ENCODE data around the gene MLLT1.

The MLLT1 gene

GRCh38 chr19:6210721-6211600 is 68.8 kb downstream of the MLLT1 start:
- H3K36me3 ChIP-seq, result peaks cover 42% of the 10 kb centered on the region
- DNase-seq, result no peak
- H3K27me3 ChIP-seq, result no peaks in the 10 kb centered on the region
- no peaks in the 10 kb centered on the region for H3K9me3 ChIP-seq
- no peaks in the 10 kb centered on the region; the same call in 1 of the 2 replicates for H3K4me1 ChIP-seq
- TF ChIP-seq, protein P1, sequence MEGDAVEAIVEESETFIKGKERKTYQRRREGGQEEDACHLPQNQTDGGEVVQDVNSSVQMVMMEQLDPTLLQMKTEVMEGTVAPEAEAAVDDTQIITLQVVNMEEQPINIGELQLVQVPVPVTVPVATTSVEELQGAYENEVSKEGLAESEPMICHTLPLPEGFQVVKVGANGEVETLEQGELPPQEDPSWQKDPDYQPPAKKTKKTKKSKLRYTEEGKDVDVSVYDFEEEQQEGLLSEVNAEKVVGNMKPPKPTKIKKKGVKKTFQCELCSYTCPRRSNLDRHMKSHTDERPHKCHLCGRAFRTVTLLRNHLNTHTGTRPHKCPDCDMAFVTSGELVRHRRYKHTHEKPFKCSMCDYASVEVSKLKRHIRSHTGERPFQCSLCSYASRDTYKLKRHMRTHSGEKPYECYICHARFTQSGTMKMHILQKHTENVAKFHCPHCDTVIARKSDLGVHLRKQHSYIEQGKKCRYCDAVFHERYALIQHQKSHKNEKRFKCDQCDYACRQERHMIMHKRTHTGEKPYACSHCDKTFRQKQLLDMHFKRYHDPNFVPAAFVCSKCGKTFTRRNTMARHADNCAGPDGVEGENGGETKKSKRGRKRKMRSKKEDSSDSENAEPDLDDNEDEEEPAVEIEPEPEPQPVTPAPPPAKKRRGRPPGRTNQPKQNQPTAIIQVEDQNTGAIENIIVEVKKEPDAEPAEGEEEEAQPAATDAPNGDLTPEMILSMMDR (IDR thresholded peaks at IDR 0.05; ENCODE audit: low read depth, low read length), result no peak
- no peak overlapping the region for H3K4me3 ChIP-seq (ENCODE audit: low read depth, low read length)

- no peak for DNase-seq
- H3K36me3 ChIP-seq, result peaks cover 33% of the 10 kb centered on the region
- H3K4me3 ChIP-seq (ENCODE audit: low read depth, low read length), result no peak overlapping the region
- H3K27me3 ChIP-seq, result no peaks in the 10 kb centered on the region
- TF ChIP-seq, protein P1 (IDR thresholded peaks at IDR 0.05; ENCODE audit: low read depth, low read length), result no peak
- no peaks in the 10 kb centered on the region for H3K9me3 ChIP-seq
- no peaks in the 10 kb centered on the region for H3K4me1 ChIP-seq
These were observed 69.7 kb downstream of the MLLT1 start for GRCh38 chr19:6210091-6210490.

DNA sequence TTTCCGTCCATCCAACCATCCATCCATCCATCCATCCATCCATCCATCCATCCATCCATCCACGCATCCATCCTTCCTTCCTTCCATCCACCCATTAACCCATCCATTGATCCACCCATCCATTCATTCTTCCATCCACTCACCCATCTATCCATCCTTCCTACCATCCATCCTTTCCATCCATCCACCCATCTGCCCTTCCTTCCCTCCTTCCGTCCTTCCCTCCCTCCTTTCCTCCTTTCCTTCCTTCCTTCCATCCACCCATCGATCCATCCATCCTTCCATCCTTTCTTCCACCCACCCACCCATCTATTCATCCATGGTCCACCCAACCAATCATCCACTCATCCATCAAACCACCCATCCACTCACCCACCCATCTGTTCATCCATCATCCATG is 70.1 kb downstream of the MLLT1 start:
- no peaks in the 10 kb centered on the region for H3K27me3 ChIP-seq
- H3K4me1 ChIP-seq, result no peaks in the 10 kb centered on the region
- no peak overlapping the region for H3K4me3 ChIP-seq (ENCODE audit: low read depth, low read length)
- H3K9me3 ChIP-seq, result no peaks in the 10 kb centered on the region
- TF ChIP-seq, protein P1 (IDR thresholded peaks at IDR 0.05; ENCODE audit: low read depth, low read length), result no peak
- no peak for DNase-seq
- peaks cover 29% of the 10 kb centered on the region for H3K36me3 ChIP-seq

DNA sequence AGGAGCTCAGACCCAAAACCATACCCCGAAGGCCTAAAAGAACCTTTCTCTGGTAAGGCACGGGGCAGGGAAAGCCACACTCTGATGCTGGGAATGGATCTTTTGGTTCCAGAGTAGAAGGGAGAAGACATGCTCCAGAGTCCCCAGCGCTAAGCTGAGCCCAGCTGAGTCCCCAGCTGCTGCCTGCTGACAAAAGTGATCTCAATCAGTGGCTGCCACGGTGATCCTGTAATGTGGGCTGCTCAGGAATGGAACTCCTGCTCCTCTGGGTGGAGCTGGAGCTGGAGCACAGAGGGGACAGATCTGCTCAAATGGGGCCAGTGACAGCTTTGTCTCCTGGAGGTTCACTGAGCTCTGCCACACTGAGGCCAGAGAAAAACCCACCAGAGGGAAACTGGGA is 70.5 kb downstream of the MLLT1 start:
- Histone ChIP-seq H3K36me3 (peaks cover 26% of the 10 kb centered on the region), H3K4me1 (no peaks in the 10 kb centered on the region), H3K9me3 (no peaks in the 10 kb centered on the region), H3K27me3 (no peaks in the 10 kb centered on the region), H3K4me3 (ENCODE audit: low read depth, low read length) (no peak overlapping the region)
- no peak for DNase-seq
- TF ChIP-seq, protein P1 (IDR thresholded peaks at IDR 0.05; ENCODE audit: low read depth, low read length), result no peak

DNA sequence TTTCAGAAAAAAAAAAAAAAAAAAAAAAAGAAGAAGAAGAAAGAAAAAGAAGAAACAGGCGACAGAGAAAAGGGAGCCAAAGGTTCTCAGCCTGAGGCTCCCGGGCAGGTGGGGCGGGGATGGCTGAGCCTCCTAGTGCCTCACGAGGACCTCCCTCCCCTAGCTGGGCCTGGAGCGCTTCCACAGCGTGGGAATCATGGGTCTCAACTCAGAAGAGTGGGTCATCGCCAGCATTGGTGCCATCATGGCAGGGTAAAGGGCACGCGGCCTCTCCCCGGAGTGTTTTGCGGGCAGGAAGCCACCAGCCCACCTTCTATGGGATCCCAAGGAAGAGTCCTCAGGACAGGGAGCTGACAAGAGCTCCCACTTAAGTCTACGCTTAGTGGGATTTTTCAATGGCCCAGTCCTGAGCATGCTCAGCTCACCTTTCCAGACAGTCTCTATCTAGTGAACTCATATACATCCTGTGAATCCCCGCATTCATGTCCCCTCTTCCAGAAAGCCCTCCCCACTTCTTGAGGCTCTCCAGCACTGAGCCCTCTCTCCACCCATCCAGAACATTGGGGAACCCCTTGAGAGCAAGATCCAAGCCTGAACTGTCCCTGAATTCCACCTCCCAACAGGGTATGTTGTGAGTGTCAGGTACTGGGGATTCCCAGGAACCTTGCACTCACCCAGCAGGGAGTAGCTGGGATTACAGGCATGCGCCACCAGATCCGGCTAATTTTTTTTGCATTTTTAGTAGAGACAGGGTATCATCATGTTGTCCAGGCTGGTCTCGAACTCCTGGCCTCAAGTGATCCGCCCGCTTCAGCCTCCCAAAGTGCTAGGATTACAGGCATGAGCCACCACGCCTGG is 74.7 kb downstream of the MLLT1 start:
- H3K36me3 ChIP-seq, result no peaks in the 10 kb centered on the region
- no peak for DNase-seq
- TF ChIP-seq, protein P1 (IDR thresholded peaks at IDR 0.05; ENCODE audit: low read depth, low read length), result no peak

More for the DNA sequence above, 74.7 kb downstream of the MLLT1 start:
- H3K4me3 ChIP-seq (ENCODE audit: low read depth, low read length), result no peak overlapping the region
- H3K4me1 ChIP-seq, result no peaks in the 10 kb centered on the region
- H3K27me3 ChIP-seq, result no peaks in the 10 kb centered on the region
- H3K9me3 ChIP-seq, result no peaks in the 10 kb centered on the region

Data from BE2C (cell line).